SKM-1 (cell line): ENCODE data around the gene PBRM1.
"Not testable (repeated sequence)": the region's sequence is repeated elsewhere in the genome, so short reads cannot be mapped to it uniquely, and the experiment has no call there.

ENCODE experiments used
- DNase-seq: peaks from one replicate; lab custom pipeline; 2025; ENCODE audit not compliant: unreplicated experiment; lab: John Stamatoyannopoulos, UW

The PBRM1 gene

DNA sequence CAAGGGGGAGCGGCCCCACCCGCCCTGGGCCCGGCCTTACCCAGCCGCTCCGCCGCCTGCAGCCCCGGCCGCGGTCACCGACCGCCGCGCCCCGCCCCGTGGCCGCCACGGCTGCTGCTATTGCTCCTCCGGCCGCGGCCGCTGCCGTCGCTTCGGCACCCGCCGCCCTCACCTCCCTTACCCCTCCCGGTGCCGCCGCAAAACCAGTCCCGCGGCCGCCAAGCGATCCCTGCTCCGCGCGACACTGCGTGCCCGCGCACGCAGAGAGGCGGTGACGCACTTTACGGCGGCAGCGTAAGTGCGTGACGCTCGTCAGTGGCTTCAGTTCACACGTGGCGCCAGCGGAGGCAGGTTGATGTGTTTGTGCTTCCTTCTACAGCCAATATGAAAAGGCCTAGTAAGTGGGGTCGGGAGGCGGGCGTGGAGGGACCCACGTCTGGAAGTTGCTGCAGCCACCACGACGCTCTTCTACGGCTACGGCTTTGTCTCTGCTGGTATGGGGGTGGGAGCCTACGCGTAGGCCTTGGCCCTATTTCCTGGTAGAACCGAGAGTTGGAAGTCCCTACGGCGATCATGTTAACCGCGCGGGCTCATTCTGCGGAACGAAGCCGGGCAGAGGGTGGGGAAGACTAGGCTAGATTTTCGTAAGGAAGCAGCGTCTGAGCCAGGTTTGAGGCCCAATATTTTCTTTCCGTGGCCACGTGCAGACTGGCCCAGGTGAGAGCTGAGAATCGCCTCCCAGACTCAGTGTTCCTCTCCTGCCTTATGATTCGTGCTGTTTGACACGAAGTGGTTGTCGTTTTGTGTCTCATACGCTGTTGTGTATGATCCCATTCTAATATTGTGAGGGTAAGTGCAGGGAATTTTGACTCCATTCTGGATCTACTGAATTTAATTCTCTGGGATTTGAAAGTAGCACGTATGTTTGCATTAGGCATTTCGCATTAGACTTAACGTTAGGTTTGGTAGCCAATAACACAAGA is at the start of gene PBRM1, which contains the start of gene GNL3:
TSS of gene PBRM1 (minus strand) at position 205 of the 983 bp plus-strand sequence.
TSS of gene GNL3 (plus strand) at position 324 of the 983 bp plus-strand sequence. CDS start at position 385, 61 bp downstream.
- peak; percentile 91 for DNase-seq

DNA sequence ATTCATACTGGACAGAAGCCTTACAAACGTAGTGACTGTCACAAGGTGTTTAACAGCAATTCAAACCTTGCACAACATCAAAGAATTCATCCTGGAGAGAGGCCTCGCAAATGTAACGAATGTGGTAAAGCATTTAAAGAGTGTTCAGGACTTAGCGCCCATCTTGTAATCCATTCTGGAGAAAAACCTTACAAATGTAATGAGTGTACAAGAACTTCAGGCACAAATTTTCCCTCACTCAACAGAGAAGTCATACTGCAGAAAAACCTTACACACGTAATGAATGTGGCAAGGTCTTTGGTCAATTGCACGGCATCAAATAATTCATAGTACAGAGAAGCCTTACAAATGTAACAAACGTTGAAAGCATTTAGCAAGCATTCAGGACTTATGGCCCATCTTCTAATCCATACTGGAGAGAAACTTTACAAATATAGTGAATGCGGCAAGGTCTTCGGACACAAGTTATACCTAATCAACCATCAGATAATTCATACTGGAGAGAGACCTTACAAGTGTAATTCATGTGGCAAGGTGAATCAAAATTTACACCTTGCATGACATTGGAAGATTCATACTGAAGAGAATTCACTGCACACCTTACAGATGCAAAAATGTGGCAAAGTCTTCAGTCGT is 47.7 kb upstream of the PBRM1 start:
- DNase-seq = no peak

DNA sequence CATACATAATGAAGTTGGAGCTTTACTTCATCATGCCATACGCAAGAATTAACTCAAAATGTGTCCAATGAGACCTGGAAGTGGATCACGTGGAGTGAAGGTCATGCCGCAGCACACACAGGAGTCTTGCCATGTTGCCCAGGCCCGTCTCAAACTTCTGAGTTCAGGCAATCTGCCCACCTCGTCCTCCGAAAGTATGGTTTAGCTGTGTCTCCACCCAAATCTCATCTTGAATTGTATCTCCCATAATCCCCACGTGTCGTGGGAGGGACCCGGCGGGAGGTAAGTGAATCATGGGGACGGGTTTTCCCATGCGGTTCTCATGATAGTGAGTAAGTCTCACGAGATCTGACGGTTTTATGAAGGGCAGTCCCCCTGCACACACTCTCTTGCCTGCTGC is 45.9 kb upstream of the PBRM1 start:
- no peak for DNase-seq

DNA sequence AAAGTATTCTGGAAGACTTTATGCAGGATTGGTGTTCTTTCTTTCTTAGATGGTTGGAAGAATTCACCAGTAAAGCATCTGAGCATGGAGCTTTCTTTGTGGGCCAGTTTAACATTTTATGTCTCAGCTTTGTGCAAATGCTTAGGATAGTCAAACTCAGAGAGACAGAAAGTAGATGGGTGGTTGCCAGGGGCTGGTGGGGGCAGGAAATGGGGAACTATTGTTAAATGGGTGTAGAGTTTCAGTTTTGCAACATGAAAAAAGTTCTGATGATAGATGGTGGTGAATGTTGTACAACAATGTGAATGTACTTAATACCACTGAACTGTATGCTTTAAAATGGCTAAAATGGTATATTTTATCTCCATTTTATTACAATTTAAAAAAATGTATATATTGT is 45.0 kb upstream of the PBRM1 start:
- no peak for DNase-seq

DNA sequence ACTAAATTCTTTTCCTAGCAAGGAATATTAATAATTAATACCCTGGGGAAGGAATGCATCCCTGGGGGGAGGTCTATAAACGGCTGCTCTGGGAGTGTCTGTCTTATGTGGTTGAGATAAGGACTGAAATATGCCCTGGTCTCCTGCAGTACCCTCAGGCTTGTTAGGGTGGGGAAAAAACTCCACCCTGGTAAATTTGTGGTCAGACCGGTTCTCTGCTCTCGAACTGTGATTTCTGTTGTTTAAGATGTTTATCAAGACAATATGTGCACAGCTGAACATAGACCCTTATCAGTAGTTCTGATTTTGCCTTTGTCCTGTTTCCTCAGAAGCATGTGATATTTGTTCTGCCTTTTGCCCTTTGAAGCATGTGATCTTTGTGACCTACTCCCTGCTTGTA is 43.0 kb upstream of the PBRM1 start:
- not testable (repeated sequence) for DNase-seq

DNA sequence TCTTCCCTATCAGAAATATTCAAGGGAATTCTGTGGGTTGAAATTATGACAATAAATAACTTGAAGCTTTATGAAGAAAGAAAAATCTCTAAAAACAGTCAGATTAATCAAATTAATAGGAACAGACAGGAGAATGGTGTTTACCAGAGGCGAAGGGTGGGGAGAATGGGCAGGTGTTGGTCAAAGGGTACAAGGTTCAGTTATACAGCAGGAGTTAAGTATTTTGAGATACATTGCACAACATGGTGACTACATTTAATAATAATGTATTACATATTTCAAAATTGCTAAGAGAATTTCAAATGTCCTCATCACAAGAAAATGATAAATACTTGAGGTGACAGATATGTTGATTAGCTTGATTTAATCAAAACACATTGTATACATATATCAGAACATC is 38.8 kb upstream of the PBRM1 start:
- no peak for DNase-seq

DNA sequence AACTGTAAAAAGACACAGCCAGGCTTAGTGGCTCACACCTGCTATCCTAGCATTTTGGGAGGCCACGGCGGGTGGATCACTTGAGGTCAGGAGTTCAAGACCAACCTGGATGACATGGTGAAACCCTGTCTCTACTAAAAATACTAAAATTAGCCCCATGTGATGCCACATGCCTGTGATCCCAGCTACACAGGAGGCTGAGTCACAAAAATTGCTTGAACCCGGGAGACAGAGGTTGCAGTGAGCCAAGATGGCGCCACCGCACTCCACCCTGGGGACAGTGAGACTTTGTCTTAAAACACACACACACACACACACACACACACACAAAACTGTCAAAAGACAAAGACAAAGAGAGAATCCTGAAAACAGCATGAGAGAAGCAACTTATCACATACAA is 38.2 kb upstream of the PBRM1 start:
- no peak for DNase-seq

DNA sequence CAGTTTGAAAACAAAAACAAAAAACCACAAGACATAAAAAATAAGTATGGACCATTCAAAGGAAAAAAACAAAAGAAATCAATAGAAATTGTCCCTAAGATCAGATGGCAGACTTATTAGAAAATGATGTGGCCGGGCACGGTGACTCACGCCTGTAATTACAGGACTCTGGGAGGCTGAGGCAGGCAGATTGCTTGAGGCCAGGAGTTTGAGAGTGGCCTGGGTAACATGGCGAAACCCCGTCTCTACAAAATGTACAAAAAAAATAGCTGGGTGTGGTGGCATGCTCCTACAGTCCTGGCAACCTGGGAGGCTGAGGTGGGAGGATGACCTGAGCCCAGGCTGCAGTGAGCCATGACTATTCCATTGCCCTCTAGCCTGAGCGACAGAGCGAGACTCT is 36.8 kb upstream of the PBRM1 start:
- DNase-seq = no peak

DNA sequence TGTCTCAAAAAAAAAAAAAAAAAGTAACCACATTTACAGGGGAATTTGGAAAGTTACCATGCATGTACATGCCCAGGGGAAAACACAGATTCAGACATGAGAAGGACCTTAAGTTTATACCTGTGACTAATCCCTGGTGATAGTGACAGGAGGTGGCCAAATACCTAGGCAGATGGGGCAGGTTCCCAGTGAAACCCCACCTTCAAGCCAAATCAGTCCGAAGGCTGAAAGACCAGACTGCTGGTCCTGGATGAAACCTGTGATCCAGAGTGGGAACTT is 36.0 kb upstream of the PBRM1 start:
- no peak for DNase-seq

DNA sequence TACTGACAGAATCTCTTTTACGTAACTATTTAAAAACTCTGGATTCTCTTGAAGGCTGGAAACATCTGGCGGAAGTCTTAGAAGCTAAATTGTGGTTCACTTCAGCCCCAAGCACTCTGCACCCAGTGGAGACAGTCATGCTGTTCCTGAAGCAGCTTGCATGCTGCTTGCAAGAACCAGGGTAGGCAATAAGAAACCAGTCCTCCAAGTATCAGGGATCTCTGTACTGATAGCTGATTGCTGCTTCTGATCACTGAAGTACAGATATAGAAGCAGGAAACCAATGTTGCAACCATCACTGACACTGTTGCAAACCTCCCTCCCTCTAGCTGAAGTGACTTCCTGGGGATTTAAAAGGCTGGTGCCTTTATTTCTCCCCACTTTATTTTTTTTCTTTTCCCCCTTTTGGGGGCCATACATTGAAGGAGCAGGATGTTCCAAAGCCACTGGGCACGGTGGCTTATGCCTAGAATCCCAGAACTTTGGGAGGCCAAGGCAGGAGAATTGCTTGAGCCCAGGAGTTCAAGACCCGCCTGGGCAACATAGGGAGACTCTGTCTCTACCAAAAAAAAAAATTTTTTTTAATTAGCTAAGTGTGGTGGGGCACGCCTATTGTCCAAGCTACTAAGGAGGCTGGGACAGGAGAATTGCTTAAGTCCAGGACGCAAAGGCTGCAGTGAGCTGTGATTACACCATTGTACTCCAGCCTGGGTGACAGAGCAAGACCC is 35.5 kb upstream of the PBRM1 start:
- peak; percentile 95 for DNase-seq

DNA sequence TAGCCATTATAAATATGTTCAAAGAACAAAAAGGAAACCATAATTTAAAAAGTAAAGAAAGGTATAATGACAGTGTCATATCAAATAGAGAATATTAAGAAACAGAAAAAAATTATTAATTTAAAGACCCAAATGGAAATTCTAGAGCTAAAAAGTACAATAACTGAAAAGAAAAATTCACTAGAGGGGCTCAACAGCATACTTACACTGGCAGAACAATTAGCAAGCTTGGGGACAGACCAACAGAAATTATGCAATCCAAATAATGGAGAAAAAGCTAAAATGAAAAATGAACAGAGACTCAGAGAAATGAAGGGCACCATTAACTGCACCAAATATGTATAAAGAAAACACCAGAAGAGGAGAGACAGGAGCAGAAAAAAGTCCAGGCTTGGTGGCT is 33.9 kb upstream of the PBRM1 start:
- DNase-seq = no peak

DNA sequence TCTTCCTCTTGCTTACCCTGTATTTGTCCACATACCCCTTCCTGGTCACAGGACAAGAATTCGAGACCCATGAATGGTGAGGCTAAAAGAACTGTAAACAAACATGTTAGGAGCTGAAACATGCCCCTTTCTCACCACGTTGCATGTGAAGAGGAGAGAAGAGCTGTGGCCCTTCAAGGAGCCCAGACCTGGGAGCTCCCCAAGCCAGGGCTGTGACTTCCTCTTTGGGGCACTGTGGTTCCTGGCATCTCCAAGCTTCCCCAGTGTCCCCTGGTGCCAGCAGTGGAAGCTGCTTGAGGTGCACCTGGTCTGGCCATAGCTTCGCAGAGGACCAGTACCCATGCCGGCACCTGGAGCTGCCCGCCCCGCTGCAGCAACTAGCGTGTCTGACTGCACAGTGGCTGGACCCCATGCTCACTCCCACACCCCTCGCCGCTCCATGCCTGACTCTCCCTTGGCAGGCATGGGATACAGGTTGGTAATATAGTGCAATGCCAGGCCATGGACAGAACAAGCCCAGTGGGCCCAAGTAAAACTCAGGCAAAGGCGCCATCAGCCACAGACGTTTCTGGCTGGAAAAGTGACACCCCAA is 30.1 kb upstream of the PBRM1 start:
- DNase-seq = no peak

DNA sequence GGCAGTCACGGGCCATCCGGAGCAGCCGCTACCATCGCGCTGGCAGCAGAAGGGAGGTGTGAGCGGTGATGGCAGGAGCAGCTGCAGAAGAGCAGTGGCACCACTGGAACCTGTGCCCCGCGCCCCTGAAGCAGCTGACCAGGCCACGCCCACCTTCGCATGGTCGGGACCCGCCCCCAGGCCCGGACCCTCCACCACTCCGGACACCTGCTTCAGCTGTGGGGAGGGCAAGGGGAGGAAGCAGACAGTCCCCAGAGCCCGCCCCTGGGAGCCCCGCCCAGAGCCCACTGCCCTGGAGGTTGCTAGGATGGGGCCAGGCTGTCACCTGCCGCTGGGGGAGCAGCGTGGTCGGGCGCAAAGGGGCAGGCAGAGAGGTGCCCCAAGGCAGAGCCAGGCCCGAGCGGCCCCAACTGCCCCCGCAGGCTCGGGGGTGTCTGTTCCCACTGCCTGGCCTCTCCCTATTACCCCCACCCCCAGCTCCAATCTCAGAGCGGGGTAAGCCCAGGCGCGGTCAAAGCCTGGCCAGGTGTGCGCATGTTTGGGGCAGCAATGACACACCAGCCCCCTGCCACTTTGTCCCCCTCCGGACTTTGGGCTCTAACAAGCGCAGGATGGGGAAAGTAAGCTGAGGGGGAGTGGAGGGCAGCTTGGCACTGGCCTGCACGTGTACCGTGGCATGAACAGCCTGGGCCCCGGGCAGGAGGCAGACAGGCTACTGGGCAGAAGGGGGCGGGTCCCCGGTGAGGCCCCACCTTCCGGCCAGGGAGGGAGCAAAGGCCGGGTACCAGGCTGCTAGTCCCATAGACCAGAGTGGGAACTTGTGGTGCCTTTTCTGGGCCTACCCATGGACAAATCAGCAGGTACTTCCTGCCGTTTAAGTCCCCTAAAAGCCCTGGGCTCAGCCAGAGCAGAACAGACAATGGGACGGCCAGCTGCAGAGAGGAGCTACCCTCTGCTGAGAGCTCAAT is 28.9 kb upstream of the PBRM1 start:
- no peak for DNase-seq

DNA sequence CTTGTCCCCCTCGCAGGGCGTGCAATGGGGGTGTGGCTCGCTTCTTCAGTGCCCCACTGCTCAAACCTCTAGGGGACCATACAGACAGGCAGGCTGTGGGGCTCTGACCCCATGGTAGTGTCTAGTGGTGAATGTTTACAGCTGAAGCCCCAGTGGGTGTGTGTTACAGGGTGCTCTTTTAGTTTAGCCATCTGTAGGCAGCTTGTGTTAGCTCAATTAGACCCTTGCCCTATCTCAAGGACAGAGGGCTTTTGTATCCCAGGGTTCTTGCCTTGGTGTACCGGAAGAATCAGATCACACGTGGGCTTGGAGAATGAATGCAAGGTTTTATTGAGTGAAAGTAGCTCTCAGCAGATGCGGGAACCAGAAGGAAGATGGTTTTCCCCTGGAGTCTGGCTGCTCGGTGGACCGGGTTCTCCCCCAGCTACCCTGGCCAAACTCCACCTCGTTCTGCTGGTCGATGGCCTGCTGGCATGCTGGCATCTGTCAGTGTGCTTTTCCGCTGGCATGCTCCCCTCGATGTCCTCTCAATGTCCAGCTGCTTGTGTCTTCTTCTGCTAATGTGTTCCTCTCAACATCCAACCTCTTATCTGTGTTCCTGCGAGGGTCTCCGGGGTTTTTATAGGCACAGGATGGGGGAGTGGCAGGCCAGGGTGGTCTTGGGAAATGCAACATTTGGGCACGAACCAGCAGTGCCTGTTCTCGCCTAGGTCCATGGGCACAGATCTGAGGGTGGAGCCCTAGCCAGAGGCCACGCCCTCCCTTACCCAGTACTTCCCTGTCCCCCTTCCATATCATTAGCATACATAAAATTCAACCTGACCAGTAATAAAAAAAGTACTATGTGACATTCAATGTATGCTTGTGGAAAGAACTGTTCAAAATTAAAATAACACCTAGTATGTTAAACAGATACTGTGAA is 26.8 kb upstream of the PBRM1 start:
- no peak for DNase-seq

DNA sequence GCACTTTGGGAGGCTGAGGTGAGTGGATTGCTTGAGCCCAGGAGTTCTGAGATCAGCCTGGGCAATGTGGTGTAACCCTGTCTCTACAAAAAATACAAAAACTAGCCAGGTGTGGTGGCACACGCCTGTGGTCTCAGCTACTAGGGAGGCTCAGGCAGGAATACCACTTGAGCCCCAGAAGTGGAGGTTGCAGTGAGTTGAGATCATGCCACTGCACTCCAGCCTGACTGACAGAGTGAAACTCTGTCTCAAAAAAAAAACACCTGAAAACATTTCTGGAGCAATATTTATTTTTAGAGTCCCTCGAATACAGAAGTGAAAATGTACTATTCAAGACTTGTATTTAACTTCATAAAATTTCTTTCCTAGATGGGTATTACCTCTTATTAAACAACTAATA is 24.8 kb upstream of the PBRM1 start:
- DNase-seq = no peak

DNA sequence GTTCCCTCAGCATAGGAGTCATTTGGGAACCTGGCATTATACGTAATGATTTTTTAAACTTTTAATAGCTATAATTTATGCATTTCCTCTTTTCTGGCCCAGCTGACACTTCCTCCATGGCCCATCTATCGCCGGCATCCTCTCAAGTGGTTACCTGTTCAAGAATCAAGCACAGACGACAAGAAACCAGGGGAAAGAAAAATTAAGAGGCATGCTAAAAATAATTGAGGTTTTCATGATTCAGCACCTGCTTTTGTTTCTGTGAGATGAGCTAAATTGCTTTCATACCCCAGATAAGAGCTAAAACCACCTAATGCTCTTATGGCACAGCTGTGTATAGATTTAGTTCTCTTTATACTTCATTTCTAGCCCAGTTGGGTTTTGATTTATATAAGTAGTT is 21.9 kb upstream of the PBRM1 start:
- no peak for DNase-seq

DNA sequence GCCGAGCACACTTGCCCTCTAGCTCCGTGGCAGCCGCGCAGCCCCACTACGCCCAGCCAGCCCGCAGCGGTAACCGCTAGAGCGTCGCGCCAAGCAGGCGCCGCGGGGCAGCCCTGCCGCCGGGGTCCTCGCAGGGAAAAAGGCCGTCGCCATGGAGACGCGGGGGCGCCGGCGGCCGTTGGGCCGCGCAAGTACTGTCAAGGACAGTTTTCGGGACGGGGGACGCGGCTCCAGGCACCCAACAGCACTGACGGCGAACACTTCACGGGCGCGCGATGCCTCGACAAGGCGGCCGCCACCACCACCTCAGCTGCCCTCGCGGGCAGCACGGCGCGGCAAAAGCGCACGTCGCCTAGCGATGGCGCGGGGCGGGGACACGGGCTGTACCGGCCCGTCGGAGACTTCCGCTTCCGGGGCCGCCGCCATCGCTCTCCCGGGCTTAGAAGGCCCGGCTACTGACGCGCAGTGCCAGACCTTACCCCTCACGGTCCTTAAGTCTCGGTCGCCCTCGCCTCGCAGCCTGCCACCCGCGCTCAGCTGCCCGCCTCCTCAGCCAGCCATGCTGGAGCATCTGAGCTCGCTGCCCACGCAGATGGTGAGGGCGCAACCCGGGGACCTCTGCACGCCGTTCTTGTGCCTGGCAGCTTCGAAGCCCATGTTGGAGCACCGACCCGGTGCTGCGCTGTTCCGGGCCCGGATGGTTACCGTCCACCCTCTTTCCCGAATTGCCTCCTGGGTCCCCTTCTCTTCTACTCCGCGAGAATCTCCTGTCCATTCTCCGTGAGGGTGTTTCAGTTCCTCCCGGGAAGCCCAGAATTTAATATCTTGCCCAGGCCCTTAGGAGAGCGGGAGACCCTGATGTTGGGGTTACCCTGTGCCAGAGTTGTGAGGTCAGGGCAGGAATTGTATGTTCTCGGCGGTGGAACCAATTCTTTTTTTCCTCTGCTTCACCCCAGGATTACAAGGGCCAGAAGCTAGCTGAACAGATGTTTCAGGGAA is 20.3 kb upstream of the PBRM1 start, which contains the start of the genes GLT8D1 and SPCS1:
TSS of gene GLT8D1 (minus strand) at position 104 of the 999 bp plus-strand sequence. CDS start 5,331 bp downstream, outside the sequence.
TSS of gene SPCS1 (plus strand) at position 419 of the 999 bp plus-strand sequence. CDS start at position 560, 141 bp downstream.
- DNase-seq = peak; percentile 75

DNA sequence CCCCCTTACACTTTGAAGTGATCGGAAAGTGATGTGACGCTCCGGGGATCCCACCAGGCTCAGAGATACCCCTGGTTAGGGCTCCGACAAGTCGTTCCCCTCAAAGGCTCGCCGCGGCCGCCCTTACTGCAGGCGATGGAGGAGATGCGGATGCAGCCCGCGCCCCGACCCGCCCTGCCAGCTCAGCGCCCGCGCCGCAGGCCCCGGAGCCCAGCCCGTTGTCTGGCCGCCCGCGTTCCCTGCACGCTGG is 19.6 kb upstream of the PBRM1 start:
- DNase-seq = no peak
